Testis (tissue), 3 donors: ENCODE results near the gene OR1E2. TPM values are rescaled to one million over a fixed set of nuclear protein-coding genes. Genes with fewer than 3 reads are reported as not detected.
"Not testable (repeated sequence)": the region's sequence is repeated elsewhere in the genome, so short reads cannot be mapped to it uniquely, and the experiment has no call there.

Experiments used
- DNase-seq: peaks from one replicate; pipeline ENCODE4 v3.0.0-alpha.2; 2019
- H3K27ac ChIP-seq, 2 donors: fragments of 200-600 bp; sonication (generic); one replicate each; pipeline ENCODE4 v1.5.1; 2019
- H3K27me3 ChIP-seq: fragments of 200-600 bp; sonication (generic); one replicate; pipeline ENCODE4 v1.5.1; 2019
- H3K36me3 ChIP-seq: fragments of 200-600 bp; sonication (generic); one replicate; pipeline ENCODE4 v1.5.1; 2017; ENCODE audit warnings: low read depth; ENCODE audit errors: missing control alignments
- H3K4me1 ChIP-seq: fragments of 200-600 bp; sonication (generic); one replicate; pipeline ENCODE4 v1.5.1; 2019
- H3K4me3 ChIP-seq, 2 donors: fragments of 200-600 bp; sonication (generic); one replicate each; pipeline ENCODE4 v1.5.1; 2017 to 2019
- H3K9me3 ChIP-seq: fragments of 200-600 bp; sonication (generic); one replicate; pipeline ENCODE4 v1.5.1; 2017
- POLR2A ChIP-seq: fragments of 450-650 bp; IDR thresholded peaks from one replicate; pipeline ENCODE4 v1.6.1; 2017; ENCODE audit warnings: antibody characterized with exemption, mild to moderate bottlenecking, moderate library complexity
- WGBS, 2 donors: methylation state at CpG; one replicate each; pipeline ENCODE4 v1.1.5; 2018; 5-methylcytosine and 5-hydroxymethylcytosine counted together
- intact Hi-C: fragments of 100-400 bp; cut with DNase I; formaldehyde crosslinking; loops from one replicate; pipeline ENCODE4 v1.15.1; 2023; ENCODE audit warnings: low total_unique reads
- polyA plus RNA-seq: library from polyadenylated mRNA; stranded (reverse); fragments of 350-450 nt; fragmentation: Illumina TruSeq; extraction: RNeasy Lipid Tissue Mini Kit (QIAGEN cat#74804); gene quantifications from one replicate; pipeline ENCODE4 v1.2.3, GENCODE V29; 2014; ENCODE audit warnings: low read depth, low replicate concordance; ENCODE audit not compliant: insufficient read depth
- total RNA-seq, 2 donors: library from RNA; depleted of rRNA; stranded (reverse); fragments of >200 nt; gene quantifications; one replicate each; pipeline ENCODE4 v1.2.3, GENCODE V29; 2016
- TF ChIP-seq, protein P1 (sequence below), 3 experiments: fragments of 450-650 bp in 2 of 3; fragments of 200-600 bp in 1 of 3; sonication (generic) in 1 of 3; IDR thresholded peaks; one replicate each; pipeline ENCODE4 v1.5.1; 2016 to 2019; ENCODE audit warnings: antibody characterized with exemption in 3 of 3, mild to moderate bottlenecking in 2 of 3, moderate library complexity in 1 of 3

The OR1E2 gene
- total and polyA plus RNA-seq, 3 donors from 2014 or later: 0.79 to 0.93 TPM; not detected in 1

DNA sequence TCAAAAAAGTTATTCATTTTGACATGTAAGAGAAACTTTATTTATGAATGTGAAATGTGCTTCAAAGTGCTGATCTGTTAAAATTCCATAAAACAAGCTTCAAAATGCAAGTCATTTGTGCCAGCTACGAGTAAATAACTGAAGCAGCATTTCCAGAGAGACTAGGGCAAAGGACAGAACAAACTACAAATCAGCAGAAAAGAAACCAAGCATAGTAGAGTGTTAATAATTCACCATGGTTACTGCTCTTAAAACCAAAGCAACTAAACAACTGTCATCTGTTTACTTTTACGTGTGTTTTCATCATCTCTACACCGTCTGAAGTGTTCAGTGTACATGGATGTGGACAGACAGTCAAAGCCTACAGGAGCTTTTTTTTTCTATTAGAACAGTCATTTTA is 40.6 kb upstream of the OR1E2 start:
- Histone ChIP-seq H3K36me3 (no peaks in the 10 kb centered on the region), H3K4me3 (no peak overlapping the region), H3K27ac (peak overlapping the region in 1 of 2 donors; percentile 2), H3K4me1 (no peaks in the 10 kb centered on the region), H3K9me3 (no peaks in the 10 kb centered on the region), H3K27me3 (no peaks in the 10 kb centered on the region)
- intact Hi-C loops: no loop called here
- DNase-seq: no peak
- WGBS, 2 donors: 45 to 52% methylated on average over 3 of the region's 3 CpGs
- TF ChIP-seq POLR2A: no peak
- TF ChIP-seq, protein P1, sequence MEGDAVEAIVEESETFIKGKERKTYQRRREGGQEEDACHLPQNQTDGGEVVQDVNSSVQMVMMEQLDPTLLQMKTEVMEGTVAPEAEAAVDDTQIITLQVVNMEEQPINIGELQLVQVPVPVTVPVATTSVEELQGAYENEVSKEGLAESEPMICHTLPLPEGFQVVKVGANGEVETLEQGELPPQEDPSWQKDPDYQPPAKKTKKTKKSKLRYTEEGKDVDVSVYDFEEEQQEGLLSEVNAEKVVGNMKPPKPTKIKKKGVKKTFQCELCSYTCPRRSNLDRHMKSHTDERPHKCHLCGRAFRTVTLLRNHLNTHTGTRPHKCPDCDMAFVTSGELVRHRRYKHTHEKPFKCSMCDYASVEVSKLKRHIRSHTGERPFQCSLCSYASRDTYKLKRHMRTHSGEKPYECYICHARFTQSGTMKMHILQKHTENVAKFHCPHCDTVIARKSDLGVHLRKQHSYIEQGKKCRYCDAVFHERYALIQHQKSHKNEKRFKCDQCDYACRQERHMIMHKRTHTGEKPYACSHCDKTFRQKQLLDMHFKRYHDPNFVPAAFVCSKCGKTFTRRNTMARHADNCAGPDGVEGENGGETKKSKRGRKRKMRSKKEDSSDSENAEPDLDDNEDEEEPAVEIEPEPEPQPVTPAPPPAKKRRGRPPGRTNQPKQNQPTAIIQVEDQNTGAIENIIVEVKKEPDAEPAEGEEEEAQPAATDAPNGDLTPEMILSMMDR (IDR thresholded peaks at IDR 0.05): no peak

DNA sequence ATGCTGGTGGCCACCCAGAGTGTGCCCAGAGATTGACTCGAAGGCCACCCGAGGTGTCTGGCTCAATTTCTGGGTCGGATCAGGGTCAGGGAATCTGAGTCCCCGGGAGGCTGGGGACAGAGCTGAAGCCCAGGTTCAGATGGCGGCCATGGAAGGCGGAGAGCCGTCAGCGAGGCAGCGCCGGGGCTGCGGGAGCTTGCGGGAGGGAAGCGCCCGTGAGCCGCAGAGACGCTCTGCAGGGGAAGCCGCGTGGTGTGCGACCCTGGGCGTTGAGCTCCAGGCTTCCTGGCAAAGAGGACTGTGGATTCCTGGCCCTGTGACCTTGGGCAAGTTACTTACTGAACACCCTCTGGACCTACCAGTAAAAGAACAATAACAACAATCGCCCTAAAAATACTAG is 38.5 kb upstream of the OR1E2 start:
- peak overlapping the region; percentile 52 to 59 for H3K27ac ChIP-seq
- TF ChIP-seq, protein P1 (IDR thresholded peaks at IDR 0.05): no peak
- no peak for TF ChIP-seq POLR2A
- intact Hi-C loops: no loop called here

DNA sequence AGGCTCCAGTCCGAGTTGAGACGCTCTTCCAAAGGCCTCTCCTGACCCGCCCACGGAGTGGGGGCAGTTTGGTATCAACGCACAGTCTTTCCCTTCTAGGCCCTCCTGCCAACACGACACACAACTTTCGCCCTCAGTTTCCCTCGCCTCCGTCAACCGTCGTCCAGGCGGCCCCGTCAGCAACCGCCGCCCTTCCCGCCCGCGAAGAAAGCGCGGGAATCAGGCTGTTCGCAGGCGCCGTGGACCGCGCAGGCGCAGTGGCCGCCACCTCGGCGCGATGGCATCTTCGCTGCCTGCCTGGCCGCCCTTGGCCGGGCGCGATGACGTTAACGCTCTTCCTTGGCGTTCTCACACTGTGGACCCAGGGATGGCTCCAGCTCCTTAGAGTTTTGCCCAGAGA is 38.0 kb upstream of the OR1E2 start, which contains the start of gene SPATA22:
TSS of gene SPATA22 (minus strand) at position 221 of the 400 bp plus-strand sequence. CDS start 2,494 bp downstream, outside the sequence.
- H3K36me3 ChIP-seq: no peaks in the 10 kb centered on the region
- intact Hi-C loops: no loop called here
- H3K4me3 ChIP-seq: peak within 1 kb of the TSS; percentile 44 to 54
- H3K27ac ChIP-seq: peak within 1 kb of the TSS; percentile 52 to 59
- TF ChIP-seq, protein P1 (IDR thresholded peaks at IDR 0.05): no peak
- TF ChIP-seq POLR2A: no peak
- H3K27me3 ChIP-seq: no peaks in the 10 kb centered on the region
- DNase-seq: peak; percentile 45
- H3K9me3 ChIP-seq: no peaks in the 10 kb centered on the region
- 95% methylated on average over 32 to 38 of the region's 38 CpGs for WGBS, 2 donors
- H3K4me1 ChIP-seq: no peaks in the 10 kb centered on the region

More for the DNA sequence above, 38.5 kb upstream of the OR1E2 start:
- DNase-seq: peak; percentile 31
- H3K9me3 ChIP-seq: no peaks in the 10 kb centered on the region
- no peaks in the 10 kb centered on the region for H3K36me3 ChIP-seq
- H3K27me3 ChIP-seq: no peaks in the 10 kb centered on the region
- peak overlapping the region; percentile 44 to 54 for H3K4me3 ChIP-seq
- WGBS, 2 donors: 51 to 56% methylated on average over 14 to 21 of the region's 21 CpGs
- no peaks in the 10 kb centered on the region for H3K4me1 ChIP-seq

DNA sequence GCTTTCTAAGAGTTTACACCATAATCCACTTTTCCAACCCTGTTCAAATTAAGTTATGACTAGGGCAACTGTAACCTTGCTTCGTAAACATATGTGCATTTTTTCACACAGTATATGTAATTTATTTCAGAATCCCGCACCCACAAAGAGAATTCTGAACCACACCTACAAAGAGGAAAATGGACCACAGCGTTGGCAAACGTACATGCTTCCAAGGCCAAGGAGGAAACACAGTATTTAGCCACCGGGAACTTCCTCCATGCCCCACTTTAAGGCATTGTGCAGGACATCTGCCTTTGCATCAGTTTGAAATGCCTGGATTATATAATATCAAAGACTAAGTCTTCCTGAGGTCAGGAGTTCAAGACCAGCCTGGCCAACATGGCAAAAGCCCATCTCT is 35.9 kb upstream of the OR1E2 start:
- DNase-seq: no peak
- 67 to 74% methylated on average over 5 of the region's 5 CpGs for WGBS, 2 donors
- no peak for TF ChIP-seq POLR2A
- TF ChIP-seq, protein P1 (IDR thresholded peaks at IDR 0.05): no peak
- no peaks in the 10 kb centered on the region for H3K36me3 ChIP-seq
- H3K9me3 ChIP-seq: no peaks in the 10 kb centered on the region
- no peaks in the 10 kb centered on the region for H3K4me1 ChIP-seq
- no peak overlapping the region for H3K27ac ChIP-seq
- H3K27me3 ChIP-seq: no peaks in the 10 kb centered on the region
- intact Hi-C loops: no loop called here
- H3K4me3 ChIP-seq: no peak overlapping the region

DNA sequence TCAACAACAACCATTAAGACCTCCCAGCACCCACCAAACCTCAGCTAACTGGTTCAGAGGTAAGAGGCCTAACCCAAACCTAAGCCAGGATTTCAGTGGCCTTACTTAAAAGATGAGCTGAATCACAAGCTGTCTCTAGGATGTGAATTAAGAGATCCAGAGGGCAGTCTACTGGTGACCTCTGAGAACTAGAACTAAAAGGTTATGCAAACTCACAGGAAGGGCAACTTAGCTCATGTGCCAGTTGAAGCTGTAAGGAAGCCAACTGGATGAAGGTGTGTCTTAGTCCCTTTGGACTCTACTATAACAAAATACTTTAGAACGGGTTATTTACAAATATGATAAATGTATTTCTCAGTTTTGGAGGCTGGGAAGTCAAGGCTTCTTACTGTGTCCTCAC is 32.7 kb upstream of the OR1E2 start:
- H3K27ac ChIP-seq, H3K9me3 ChIP-seq, H3K27me3 ChIP-seq, H3K4me3 ChIP-seq, DNase-seq, intact Hi-C loops, H3K4me1 ChIP-seq, H3K36me3 ChIP-seq: not testable (repeated sequence)
- WGBS, 2 donors: 75 to 89% methylated on average over 1 of the region's 1 CpG
